GM23338 (cell line): ENCODE measurements around the gene ANKRD44. TPM values are rescaled to one million over a fixed set of nuclear protein-coding genes. Genes with fewer than 3 reads are reported as not detected.

ENCODE experiments used
- ATAC-seq: fragments of 200-7000 bp; cut with Tn5 transposase; 3 replicates; pipeline ENCODE4 v1.9.1; 2020
- DNase-seq: peaks from one replicate; pipeline ENCODE4 v3.0.0-alpha.2; 2015; ENCODE audit warnings: low spot score
- H2AFZ ChIP-seq: fragments of 200-600 bp; sonication (generic); 2 replicates; pipeline ENCODE4 v1.8.0; 2016; ENCODE audit warnings: antibody characterized with exemption, mild to moderate bottlenecking, moderate library complexity
- H3F3A ChIP-seq: fragments of 200-600 bp; sonication (generic); replicated peaks from 2 replicates; pipeline ENCODE4 v1.8.0; 2017; ENCODE audit warnings: antibody characterized with exemption, mixed run types, low read depth
- H3K27ac ChIP-seq: fragments of 200-600 bp; sonication (generic); 2 replicates; pipeline ENCODE4 v1.6.1; 2016; ENCODE audit warnings: low read depth
- H3K27me3 ChIP-seq: fragments of 200-600 bp; sonication (generic); 2 replicates; pipeline ENCODE4 v1.8.0; 2016; ENCODE audit warnings: mild to moderate bottlenecking, mixed run types, moderate library complexity; ENCODE audit not compliant: insufficient read depth
- H3K36me3 ChIP-seq: fragments of 200-600 bp; sonication (generic); 2 replicates; pipeline ENCODE4 v1.8.0; 2016; ENCODE audit warnings: mild to moderate bottlenecking; ENCODE audit not compliant: insufficient read depth
- H3K4me1 ChIP-seq: fragments of 200-600 bp; sonication (generic); 2 replicates; pipeline ENCODE4 v1.8.0; 2016; ENCODE audit warnings: mild to moderate bottlenecking, moderate library complexity; ENCODE audit not compliant: insufficient read depth
- H3K4me2 ChIP-seq: fragments of 200-600 bp; sonication (generic); 2 replicates; pipeline ENCODE4 v1.7.1; 2017; ENCODE audit warnings: mixed run types
- H3K4me3 ChIP-seq: fragments of 200-600 bp; sonication (generic); 2 replicates; pipeline ENCODE4 v1.6.1; 2016; ENCODE audit warnings: mixed run types
- H3K79me2 ChIP-seq: fragments of 200-600 bp; sonication (generic); replicated peaks from 2 replicates; pipeline ENCODE4 v1.8.0; 2017; ENCODE audit warnings: mild to moderate bottlenecking; ENCODE audit not compliant: insufficient read depth
- H3K9me2 ChIP-seq: fragments of 200-600 bp; sonication (generic); 2 replicates; pipeline ENCODE4 v1.8.0; 2017; ENCODE audit not compliant: insufficient read depth
- H4K20me1 ChIP-seq: fragments of 200-600 bp; sonication (generic); replicated peaks from 2 replicates; pipeline ENCODE4 v1.8.0; 2017; ENCODE audit warnings: mild to moderate bottlenecking; ENCODE audit not compliant: insufficient read depth
- H3K27ac Mint-ChIP-seq: 2 replicates; pipeline ENCODE4 v1.8.0; 2020; ENCODE audit warnings: inconsistent platforms, mild to moderate bottlenecking, moderate library complexity, mixed read lengths
- H3K27me3 Mint-ChIP-seq: 3 replicates; pipeline ENCODE4 v1.8.0; 2022; ENCODE audit warnings: low read depth, mild to moderate bottlenecking, moderate library complexity, mixed read lengths, inconsistent platforms; ENCODE audit not compliant: insufficient read depth, poor library complexity
- H3K36me3 Mint-ChIP-seq: 3 replicates; pipeline ENCODE4 v1.8.0; 2021; ENCODE audit warnings: low read depth, mild to moderate bottlenecking, inconsistent platforms, moderate library complexity, mixed read lengths
- H3K4me1 Mint-ChIP-seq: 3 replicates; pipeline ENCODE4 v1.8.0; 2020; ENCODE audit warnings: mild to moderate bottlenecking, inconsistent platforms, mixed read lengths
- H3K4me3 Mint-ChIP-seq: 3 replicates; pipeline ENCODE4 v1.8.0; 2021; ENCODE audit warnings: moderate library complexity, mild to moderate bottlenecking, inconsistent platforms, mixed read lengths
- H3K9me3 Mint-ChIP-seq: 3 replicates; pipeline ENCODE4 v1.8.0; 2020; ENCODE audit warnings: moderate library complexity, mild to moderate bottlenecking, inconsistent platforms, mixed read lengths
- CREB1 ChIP-seq: fragments of 250-450 bp; sonication (Bioruptor Pico); IDR thresholded peaks from 2 replicates; pipeline ENCODE4 v1.5.0; 2020; ENCODE audit warnings: low read depth, mild to moderate bottlenecking, moderate library complexity
- REST ChIP-seq: IDR thresholded peaks from one replicate; pipeline ENCODE4 v1.6.1; 2018; ENCODE audit warnings: antibody characterized with exemption; ENCODE audit not compliant: unreplicated experiment
- STAT1 ChIP-seq: IDR thresholded peaks from one replicate; pipeline ENCODE4 v1.6.1; 2016; ENCODE audit warnings: antibody characterized with exemption; ENCODE audit not compliant: unreplicated experiment
- polyA plus RNA-seq: library from polyadenylated mRNA; unstranded; fragments of >200 nt; fragmentation: Nextera tagmentation; extraction: Ambion mirVana; gene quantifications from 2 replicates; pipeline ENCODE4 v1.2.1, GENCODE V29; 2016
- total RNA-seq: library from RNA; depleted of rRNA; stranded (reverse); fragments of >200 nt; shearing (Covaris generic); gene quantifications from 2 replicates; pipeline ENCODE4 v1.2.3, GENCODE V29; 2014
- TF ChIP-seq, protein P1 (sequence below): fragments of 250-450 bp; sonication (Bioruptor Pico); IDR thresholded peaks from 2 replicates; pipeline ENCODE4 v1.5.0; 2020; ENCODE audit warnings: mild to moderate bottlenecking, moderate library complexity

The ANKRD44 gene
- total and polyA plus RNA-seq, 2 experiments from 2014 or later: 0.44 to 0.56 TPM

DNA sequence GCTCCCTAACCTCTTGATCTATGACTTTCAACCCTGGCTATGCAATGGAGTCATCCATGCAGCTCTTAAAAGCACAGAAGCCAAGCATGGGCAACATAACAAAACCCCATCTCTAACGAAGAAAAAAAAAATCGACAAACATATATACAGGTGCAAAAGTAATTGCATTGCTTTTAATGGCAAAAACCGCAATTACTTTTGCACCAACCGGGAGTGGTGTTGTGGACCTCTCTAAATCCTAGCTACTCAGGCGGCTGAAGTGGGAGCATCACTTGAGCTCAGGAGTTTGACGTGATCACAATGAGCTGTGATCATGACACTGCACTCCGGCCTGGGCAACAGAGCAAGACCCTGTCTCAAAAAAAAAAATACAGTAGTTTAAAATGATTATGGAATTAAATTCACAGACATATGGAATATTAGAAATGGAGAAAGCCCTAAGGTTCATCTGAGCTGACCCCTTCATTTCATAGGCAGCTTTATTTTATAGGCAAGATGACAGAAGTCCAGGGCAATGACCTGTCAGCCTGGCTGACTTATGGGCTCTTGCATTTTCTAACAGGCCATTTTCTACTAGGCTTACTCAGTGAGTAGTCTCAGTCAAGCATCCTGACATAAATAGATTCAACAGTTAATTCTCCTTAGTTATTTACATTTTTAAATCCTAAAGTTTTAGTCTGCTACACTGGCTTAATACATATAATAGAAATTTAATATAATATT lies 183.8 kb downstream of the ANKRD44 start:
- Histone ChIP-seq H3K4me3 (no peak overlapping the region), H3K36me3 (no peaks in the 10 kb centered on the region), H3K27me3 (no peaks in the 10 kb centered on the region), H3K4me2 (no peak overlapping the region), H3F3A (no peaks in the 10 kb centered on the region), H4K20me1 (no peaks in the 10 kb centered on the region; the same call in 1 of the 2 replicates), H3K4me1 (no peaks in the 10 kb centered on the region), H2AFZ (no peak overlapping the region), H3K9me2 (no peaks in the 10 kb centered on the region), H3K79me2 (no peaks in the 10 kb centered on the region), H3K27ac (no peak overlapping the region)
- Mint-ChIP-seq H3K27ac (no peak overlapping the region), H3K4me1 (peaks cover 3% of the 10 kb centered on the region; the same call in 2 of the 3 replicates), H3K9me3 (no peaks in the 10 kb centered on the region), H3K27me3 (no peaks in the 10 kb centered on the region), H3K36me3 (no peaks in the 10 kb centered on the region), H3K4me3 (no peak overlapping the region)
- ATAC-seq (no peak), DNase-seq (no peak)
- TF ChIP-seq CREB1 (no peak), REST (no peak), STAT1 (no peak)
- TF ChIP-seq, protein P1, sequence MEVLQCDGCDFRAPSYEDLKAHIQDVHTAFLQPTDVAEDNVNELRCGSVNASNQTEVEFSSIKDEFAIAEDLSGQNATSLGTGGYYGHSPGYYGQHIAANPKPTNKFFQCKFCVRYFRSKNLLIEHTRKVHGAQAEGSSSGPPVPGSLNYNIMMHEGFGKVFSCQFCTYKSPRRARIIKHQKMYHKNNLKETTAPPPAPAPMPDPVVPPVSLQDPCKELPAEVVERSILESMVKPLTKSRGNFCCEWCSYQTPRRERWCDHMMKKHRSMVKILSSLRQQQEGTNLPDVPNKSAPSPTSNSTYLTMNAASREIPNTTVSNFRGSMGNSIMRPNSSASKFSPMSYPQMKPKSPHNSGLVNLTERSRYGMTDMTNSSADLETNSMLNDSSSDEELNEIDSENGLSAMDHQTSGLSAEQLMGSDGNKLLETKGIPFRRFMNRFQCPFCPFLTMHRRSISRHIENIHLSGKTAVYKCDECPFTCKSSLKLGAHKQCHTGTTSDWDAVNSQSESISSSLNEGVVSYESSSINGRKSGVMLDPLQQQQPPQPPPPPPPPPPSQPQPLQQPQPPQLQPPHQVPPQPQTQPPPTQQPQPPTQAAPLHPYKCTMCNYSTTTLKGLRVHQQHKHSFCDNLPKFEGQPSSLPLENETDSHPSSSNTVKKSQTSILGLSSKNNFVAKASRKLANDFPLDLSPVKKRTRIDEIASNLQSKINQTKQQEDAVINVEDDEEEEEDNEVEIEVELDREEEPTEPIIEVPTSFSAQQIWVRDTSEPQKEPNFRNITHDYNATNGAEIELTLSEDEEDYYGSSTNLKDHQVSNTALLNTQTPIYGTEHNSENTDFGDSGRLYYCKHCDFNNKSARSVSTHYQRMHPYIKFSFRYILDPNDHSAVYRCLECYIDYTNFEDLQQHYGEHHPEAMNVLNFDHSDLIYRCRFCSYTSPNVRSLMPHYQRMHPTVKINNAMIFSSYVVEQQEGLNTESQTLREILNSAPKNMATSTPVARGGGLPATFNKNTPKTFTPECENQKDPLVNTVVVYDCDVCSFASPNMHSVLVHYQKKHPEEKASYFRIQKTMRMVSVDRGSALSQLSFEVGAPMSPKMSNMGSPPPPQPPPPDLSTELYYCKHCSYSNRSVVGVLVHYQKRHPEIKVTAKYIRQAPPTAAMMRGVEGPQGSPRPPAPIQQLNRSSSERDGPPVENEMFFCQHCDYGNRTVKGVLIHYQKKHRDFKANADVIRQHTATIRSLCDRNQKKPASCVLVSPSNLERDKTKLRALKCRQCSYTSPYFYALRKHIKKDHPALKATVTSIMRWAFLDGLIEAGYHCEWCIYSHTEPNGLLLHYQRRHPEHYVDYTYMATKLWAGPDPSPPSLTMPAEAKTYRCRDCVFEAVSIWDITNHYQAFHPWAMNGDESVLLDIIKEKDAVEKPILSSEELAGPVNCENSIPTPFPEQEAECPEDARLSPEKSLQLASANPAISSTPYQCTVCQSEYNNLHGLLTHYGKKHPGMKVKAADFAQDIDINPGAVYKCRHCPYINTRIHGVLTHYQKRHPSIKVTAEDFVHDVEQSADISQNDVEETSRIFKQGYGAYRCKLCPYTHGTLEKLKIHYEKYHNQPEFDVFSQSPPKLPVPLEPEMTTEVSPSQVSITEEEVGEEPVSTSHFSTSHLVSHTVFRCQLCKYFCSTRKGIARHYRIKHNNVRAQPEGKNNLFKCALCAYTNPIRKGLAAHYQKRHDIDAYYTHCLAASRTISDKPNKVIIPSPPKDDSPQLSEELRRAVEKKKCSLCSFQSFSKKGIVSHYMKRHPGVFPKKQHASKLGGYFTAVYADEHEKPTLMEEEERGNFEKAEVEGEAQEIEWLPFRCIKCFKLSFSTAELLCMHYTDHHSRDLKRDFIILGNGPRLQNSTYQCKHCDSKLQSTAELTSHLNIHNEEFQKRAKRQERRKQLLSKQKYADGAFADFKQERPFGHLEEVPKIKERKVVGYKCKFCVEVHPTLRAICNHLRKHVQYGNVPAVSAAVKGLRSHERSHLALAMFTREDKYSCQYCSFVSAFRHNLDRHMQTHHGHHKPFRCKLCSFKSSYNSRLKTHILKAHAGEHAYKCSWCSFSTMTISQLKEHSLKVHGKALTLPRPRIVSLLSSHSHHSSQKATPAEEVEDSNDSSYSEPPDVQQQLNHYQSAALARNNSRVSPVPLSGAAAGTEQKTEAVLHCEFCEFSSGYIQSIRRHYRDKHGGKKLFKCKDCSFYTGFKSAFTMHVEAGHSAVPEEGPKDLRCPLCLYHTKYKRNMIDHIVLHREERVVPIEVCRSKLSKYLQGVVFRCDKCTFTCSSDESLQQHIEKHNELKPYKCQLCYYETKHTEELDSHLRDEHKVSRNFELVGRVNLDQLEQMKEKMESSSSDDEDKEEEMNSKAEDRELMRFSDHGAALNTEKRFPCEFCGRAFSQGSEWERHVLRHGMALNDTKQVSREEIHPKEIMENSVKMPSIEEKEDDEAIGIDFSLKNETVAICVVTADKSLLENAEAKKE (CRISPR knock-in tag): no peak
